NCI-H524 (cell line): ENCODE data around the gene TSPAN15.
"Not testable (repeated sequence)": the region's sequence is repeated elsewhere in the genome, so short reads cannot be mapped to it uniquely, and the experiment has no call there.

Experiments used
- DNase-seq, 2 experiments: peaks; one replicate each; lab custom pipeline; 2025; lab: John Stamatoyannopoulos, UW

Gene TSPAN15

GRCh38 chr10:69488149-69488844 lies 37.0 kb downstream of the TSPAN15 start:
- DNase-seq = not testable (repeated sequence)

- not testable (repeated sequence) for DNase-seq
Observed at GRCh38 chr10:69488856-69489255, 37.6 kb downstream of the TSPAN15 start.

- DNase-seq = peak in 1 of 2 experiments; percentile 6
Observed at GRCh38 chr10:69489506-69490090, 38.3 kb downstream of the TSPAN15 start.

- DNase-seq = no peak
Observed at GRCh38 chr10:69490876-69491275, 39.6 kb downstream of the TSPAN15 start.

GRCh38 chr10:69491611-69492010 lies 40.3 kb downstream of the TSPAN15 start:
- DNase-seq = peak in 1 of 2 experiments; percentile 11

GRCh38 chr10:69492091-69492745 lies 41.0 kb downstream of the TSPAN15 start:
- DNase-seq = peak; percentile 47 to 73

- no peak for DNase-seq
Observed at GRCh38 chr10:69492746-69493462, 41.6 kb downstream of the TSPAN15 start.

GRCh38 chr10:69494626-69495558 lies 43.6 kb downstream of the TSPAN15 start:
- DNase-seq = no peak

- no peak for DNase-seq
Observed at GRCh38 chr10:69495666-69496065, 44.4 kb downstream of the TSPAN15 start.

- no peak for DNase-seq
Observed at GRCh38 chr10:69496352-69497230, 45.3 kb downstream of the TSPAN15 start.

GRCh38 chr10:69497231-69497561 lies 45.9 kb downstream of the TSPAN15 start:
- no peak for DNase-seq

- no peak for DNase-seq
Observed at GRCh38 chr10:69497611-69498390, 46.5 kb downstream of the TSPAN15 start.

- DNase-seq = no peak
Observed at GRCh38 chr10:69498711-69499471, 47.6 kb downstream of the TSPAN15 start.

- no peak for DNase-seq
Observed at GRCh38 chr10:69499726-69500689, 48.7 kb downstream of the TSPAN15 start.

- no peak for DNase-seq
Observed at GRCh38 chr10:69500864-69501468, 49.7 kb downstream of the TSPAN15 start.

GRCh38 chr10:69501657-69502056 lies 50.4 kb downstream of the TSPAN15 start:
- DNase-seq = no peak

- no peak for DNase-seq
Observed at GRCh38 chr10:69502589-69502988, 51.3 kb downstream of the TSPAN15 start.
